Keratinocyte (primary cell): ENCODE results near the gene GPSM1. TPM values are rescaled to one million over a fixed set of nuclear protein-coding genes. Genes with fewer than 3 reads are reported as not detected.

Experiments
- DNase-seq: peaks from one replicate; pipeline ENCODE4 v3.0.0-alpha.2; 2011; ENCODE audit warnings: low read depth, missing footprints, low spot score
- FAIRE-seq: peaks from 2 replicates; lab custom pipeline; 2011; peaks lifted over from hg19 to GRCh38; lab: Jason Lieb, UNC
- H2AFZ ChIP-seq: 2 replicates; pipeline ENCODE4 v1.6.0; 2012; ENCODE audit warnings: low read length, control low read depth, inconsistent platforms; ENCODE audit not compliant: control insufficient read depth
- H3K27ac ChIP-seq: 2 replicates; pipeline ENCODE4 v1.5.1; 2011; ENCODE audit warnings: low read length; ENCODE audit not compliant: control insufficient read depth, insufficient read depth
- H3K27me3 ChIP-seq: 3 replicates; pipeline ENCODE4 v1.6.0; 2011; ENCODE audit warnings: low read length; ENCODE audit not compliant: control insufficient read depth, insufficient read depth; ENCODE audit errors: extremely low read depth
- H3K36me3 ChIP-seq, 2 experiments: 2 replicates in 1 of 2; 3 replicates in 1 of 2; pipeline ENCODE4 v1.5.1; 2011; ENCODE audit warnings: low read length in 2 of 2, mild to moderate bottlenecking in 1 of 2; ENCODE audit not compliant: control insufficient read depth in 2 of 2, insufficient read depth in 2 of 2; ENCODE audit errors: extremely low read depth in 1 of 2
- H3K4me1 ChIP-seq: 3 replicates; pipeline ENCODE4 v1.5.1; 2011; ENCODE audit warnings: low read length; ENCODE audit not compliant: control insufficient read depth, insufficient read depth; ENCODE audit errors: extremely low read depth
- H3K4me2 ChIP-seq: 3 replicates; pipeline ENCODE4 v1.6.0; 2011; ENCODE audit warnings: low read depth, low read length; ENCODE audit not compliant: control insufficient read depth, insufficient read depth; ENCODE audit errors: extremely low read depth
- H3K4me3 ChIP-seq, 3 experiments: fragments of 200-600 bp in 1 of 3; sonication (generic) in 1 of 3; 2 replicates in 2 of 3; 3 replicates in 1 of 3; pipeline ENCODE4 v1.5.1; 2011 to 2016; ENCODE audit warnings: low read length in 3 of 3, mild to moderate bottlenecking in 3 of 3, control low read depth in 2 of 3, inconsistent platforms in 1 of 3, low read depth in 1 of 3, mixed read lengths in 1 of 3, mixed run types in 1 of 3, moderate library complexity in 1 of 3; ENCODE audit not compliant: control insufficient read depth in 2 of 3, insufficient read depth in 2 of 3; ENCODE audit errors: extremely low read depth in 1 of 3
- H3K79me2 ChIP-seq: 2 replicates; pipeline ENCODE4 v1.6.0; 2012; ENCODE audit warnings: low read length; ENCODE audit not compliant: control insufficient read depth, insufficient read depth
- H3K9ac ChIP-seq: 3 replicates; pipeline ENCODE4 v1.6.0; 2011; ENCODE audit warnings: low read length; ENCODE audit not compliant: control insufficient read depth, insufficient read depth; ENCODE audit errors: extremely low read depth
- H3K9me1 ChIP-seq: 3 replicates; pipeline ENCODE4 v1.6.0; 2011; ENCODE audit warnings: low read length; ENCODE audit not compliant: control insufficient read depth, insufficient read depth; ENCODE audit errors: extremely low read depth
- H3K9me3 ChIP-seq: 2 replicates; pipeline ENCODE4 v1.5.1; 2012; ENCODE audit warnings: low read depth, low read length; ENCODE audit not compliant: control insufficient read depth
- H4K20me1 ChIP-seq: 3 replicates; pipeline ENCODE4 v1.6.0; 2011; ENCODE audit warnings: low read length; ENCODE audit not compliant: control insufficient read depth, insufficient read depth; ENCODE audit errors: extremely low read depth
- CTCF ChIP-seq, 3 experiments: IDR thresholded peaks in 1 of 3; conservative IDR thresholded peaks in 1 of 3; optimal IDR thresholded peaks in 1 of 3; 2 replicates in 2 of 3; 3 replicates in 1 of 3; pipeline versions ENCODE3 to v1.5.1; 2011; ENCODE audit warnings: low read length in 3 of 3, mild to moderate bottlenecking in 3 of 3, moderate library complexity in 2 of 3, control low read depth in 1 of 3, inconsistent platforms in 1 of 3; ENCODE audit not compliant: insufficient read depth in 2 of 3; ENCODE audit errors: extremely low read depth in 1 of 3
- EZH2 ChIP-seq: IDR thresholded peaks from one replicate; pipeline ENCODE4 v1.6.1; 2012; ENCODE audit warnings: inconsistent platforms, mild to moderate bottlenecking, low read length, moderate library complexity
- dilution Hi-C: fragments of 300-500 bp; cut with MboI; formaldehyde crosslinking; loops from one replicate; pipeline ENCODE4 v1.7.0; 2020; ENCODE audit warnings: low sequenced_read_pairs; ENCODE audit not compliant: extremely low pct_ligation_motif_present
- polyA plus RNA-seq, 5 experiments: library from polyadenylated mRNA; depleted of rRNA in 3 of 5; stranded (reverse) in 3 of 5; stranded (forward) in 1 of 5; unstranded in 1 of 5; fragments of >200 nt; gene quantifications; 1 replicate in 1 of 5; 2 replicates in 3 of 5; 3 replicates in 1 of 5; pipeline versions ENCODE4 v1.2.1 to v1.2.3, GENCODE V29; 2011 to 2012; ENCODE audit warnings: missing spikeins in 2 of 5, low read depth in 1 of 5, low replicate concordance in 1 of 5

The GPSM1 gene
- polyA plus RNA-seq, 1 donor (not counting 4 experiments of a cell fraction or from before 2014, with no cell fraction given) = 2.5 TPM

- Histone ChIP-seq H3K9ac (no peak overlapping the region), H3K36me3 (no peaks in the 10 kb centered on the region), H3K27me3 (no peaks in the 10 kb centered on the region), H3K4me2 (no peak overlapping the region), H3K9me1 (no peaks in the 10 kb centered on the region), H3K9me3 (no peaks in the 10 kb centered on the region), H3K79me2 (no peaks in the 10 kb centered on the region), H3K4me3 (no peak overlapping the region), H2AFZ (no peak overlapping the region), H3K4me1 (peaks cover 3% of the 10 kb centered on the region), H3K27ac (no peak overlapping the region), H4K20me1 (no peaks in the 10 kb centered on the region)
- no peak for FAIRE-seq
- dilution Hi-C loops = no loop called here
- TF ChIP-seq EZH2 (no peak), CTCF (optimal IDR thresholded peaks at IDR 0.05 in 1 of 3, IDR thresholded peaks at IDR 0.05 in 1 of 3, conservative IDR thresholded peaks at IDR 0.05 in 1 of 3; ENCODE audit: extremely low read depth in 1 of 3, insufficient read depth in 2 of 3, low read length in 3 of 3) (no peak)
- no peak for DNase-seq
Measured at GRCh38 chr9:136353088-136353487, 25.7 kb downstream of the GPSM1 start.

- no peaks in the 10 kb centered on the region for H3K9me3 ChIP-seq
- H3K27me3 ChIP-seq = no peaks in the 10 kb centered on the region
- DNase-seq = no peak
- no peak overlapping the region for H3K4me2 ChIP-seq
- H3K36me3 ChIP-seq = no peaks in the 10 kb centered on the region
- H3K4me3 ChIP-seq = no peak overlapping the region
- H4K20me1 ChIP-seq = no peaks in the 10 kb centered on the region
- no peaks in the 10 kb centered on the region for H3K79me2 ChIP-seq
- H3K9ac ChIP-seq = no peak overlapping the region
- H3K4me1 ChIP-seq = peaks cover 3% of the 10 kb centered on the region
- no peak for FAIRE-seq
- no peak overlapping the region for H2AFZ ChIP-seq
- no peak overlapping the region for H3K27ac ChIP-seq
- no peak for TF ChIP-seq EZH2
- no peak for TF ChIP-seq CTCF (optimal IDR thresholded peaks at IDR 0.05 in 1 of 3, IDR thresholded peaks at IDR 0.05 in 1 of 3, conservative IDR thresholded peaks at IDR 0.05 in 1 of 3; ENCODE audit: extremely low read depth in 1 of 3, insufficient read depth in 2 of 3, low read length in 3 of 3)
- dilution Hi-C loops = no loop called here
- no peaks in the 10 kb centered on the region for H3K9me1 ChIP-seq
Measured at GRCh38 chr9:136353757-136354488, 26.6 kb downstream of the GPSM1 start.
